Muscle of leg (tissue), 11 donors: ENCODE measurements around the gene LTBP4. TPM values are rescaled to one million over a fixed set of nuclear protein-coding genes. Genes with fewer than 3 reads are reported as not detected.
"Not testable (repeated sequence)": the region's sequence is repeated elsewhere in the genome, so short reads cannot be mapped to it uniquely, and the experiment has no call there.

Experiments used
- DNase-seq: peaks from one replicate; pipeline ENCODE4 v3.0.0; 2013
- H3K27ac ChIP-seq: one replicate; pipeline ENCODE4 v1.5.1; 2013; ENCODE audit warnings: mild to moderate bottlenecking, low read length, control low read depth
- H3K27me3 ChIP-seq: one replicate; pipeline ENCODE4 v1.6.1; 2013; ENCODE audit warnings: low read length; ENCODE audit not compliant: control insufficient read depth, insufficient read depth
- H3K36me3 ChIP-seq: one replicate; pipeline ENCODE4 v1.6.1; 2013; ENCODE audit warnings: low read length; ENCODE audit not compliant: control insufficient read depth, insufficient read depth
- H3K4me1 ChIP-seq: one replicate; pipeline ENCODE4 v1.6.1; 2013; ENCODE audit warnings: low read length; ENCODE audit not compliant: control insufficient read depth, insufficient read depth
- H3K4me3 ChIP-seq: one replicate; pipeline ENCODE4 v1.5.1; 2013; ENCODE audit warnings: low read length, control low read depth
- H3K9me3 ChIP-seq: replicated peaks from 2 replicates; pipeline ENCODE4 v1.6.1; 2013; ENCODE audit warnings: low read depth, low read length; ENCODE audit not compliant: control insufficient read depth
- WGBS: methylation state at CpG from one replicate; pipeline ENCODE4 v1.1.5; 2013; ENCODE audit warnings: missing lambda C conversion rate; ENCODE audit not compliant: insufficient coverage; 5-methylcytosine and 5-hydroxymethylcytosine counted together
- polyA plus RNA-seq, 8 donors: library from polyadenylated mRNA; unstranded; fragments of 120-200 nt; gene quantifications; one replicate each; pipeline versions ENCODE4 v1.2.1 to v1.2.3, GENCODE V29; 2013; ENCODE audit warnings: inconsistent platforms in 1 of 8, low replicate concordance in 1 of 8; ENCODE audit not compliant: insufficient read length in 8 of 8, insufficient read depth in 1 of 8
- total RNA-seq: library from RNA; stranded (reverse); fragments of 120-200 nt; gene quantifications from one replicate; pipeline ENCODE4 v1.2.4, GENCODE V29; 2013

The LTBP4 gene
- total and polyA plus RNA-seq, 9 donors = 69.6 to 383 (median 308) TPM

GRCh38 chr19:40642757-40643305 lies 41.7 kb downstream of the LTBP4 start:
- DNase-seq = peak; percentile 63
- no peaks in the 10 kb centered on the region for H3K9me3 ChIP-seq
- H3K4me1 ChIP-seq = peaks cover 22% of the 10 kb centered on the region
- no peaks in the 10 kb centered on the region for H3K36me3 ChIP-seq
- no peaks in the 10 kb centered on the region for H3K27me3 ChIP-seq
- WGBS = no CpG with 5 or more reads among the region's 8 CpGs
- no peak overlapping the region for H3K27ac ChIP-seq
- no peak overlapping the region for H3K4me3 ChIP-seq

GRCh38 chr19:40646743-40647254 lies 45.6 kb downstream of the LTBP4 start:
- peak; percentile 62 for DNase-seq
- peak overlapping the region; percentile 67 for H3K27ac ChIP-seq
- WGBS = 0% methylated on average over 1 of the region's 5 CpGs
- H3K27me3 ChIP-seq = peaks cover 2% of the 10 kb centered on the region
- peaks cover 22% of the 10 kb centered on the region for H3K4me1 ChIP-seq
- no peaks in the 10 kb centered on the region for H3K9me3 ChIP-seq
- no peaks in the 10 kb centered on the region for H3K36me3 ChIP-seq
- no peak overlapping the region for H3K4me3 ChIP-seq

- H3K36me3 ChIP-seq, H3K27me3 ChIP-seq, H3K9me3 ChIP-seq, H3K4me3 ChIP-seq, DNase-seq: not testable (repeated sequence)
- 79% methylated on average over 4 of the region's 9 CpGs for WGBS
- Histone ChIP-seq H3K27ac (peak overlapping the region; percentile 32), H3K4me1 (peaks cover 22% of the 10 kb centered on the region)
Observed at GRCh38 chr19:40649903-40650675, 48.9 kb downstream of the LTBP4 start.

- Histone ChIP-seq H3K36me3 (no peaks in the 10 kb centered on the region), H3K4me3 (no peak overlapping the region), H3K4me1 (peaks cover 19% of the 10 kb centered on the region), H3K9me3 (no peaks in the 10 kb centered on the region), H3K27ac (peak overlapping the region; percentile 32), H3K27me3 (peaks cover 2% of the 10 kb centered on the region)
- peak; percentile 82 for DNase-seq
- 83% methylated on average over 8 of the region's 8 CpGs for WGBS
Observed at GRCh38 chr19:40650749-40651305, 49.7 kb downstream of the LTBP4 start.

GRCh38 chr19:40652303-40652702 lies 51.1 kb downstream of the LTBP4 start:
- H3K4me3 ChIP-seq, H3K27me3 ChIP-seq, H3K27ac ChIP-seq, DNase-seq, H3K36me3 ChIP-seq, H3K9me3 ChIP-seq, H3K4me1 ChIP-seq: not testable (repeated sequence)
- 93% methylated on average over 7 of the region's 11 CpGs for WGBS

- not testable (repeated sequence) for H3K9me3 ChIP-seq, H3K4me3 ChIP-seq, H3K4me1 ChIP-seq, H3K27me3 ChIP-seq, H3K27ac ChIP-seq, H3K36me3 ChIP-seq, DNase-seq
- WGBS = 86% methylated on average over 1 of the region's 7 CpGs
Observed at GRCh38 chr19:40655684-40656083, 54.5 kb downstream of the LTBP4 start.

- Histone ChIP-seq H3K4me3 (no peak overlapping the region), H3K27ac (no peak overlapping the region), H3K36me3 (no peaks in the 10 kb centered on the region), H3K9me3 (no peaks in the 10 kb centered on the region), H3K27me3 (peaks cover 5% of the 10 kb centered on the region), H3K4me1 (peaks cover under 1% of the 10 kb centered on the region)
- 80% methylated on average over 2 of the region's 8 CpGs for WGBS
- DNase-seq = no peak
Observed at GRCh38 chr19:40658031-40658430, 56.9 kb downstream of the LTBP4 start.

GRCh38 chr19:40659116-40659515 lies 57.9 kb downstream of the LTBP4 start:
- Histone ChIP-seq H3K36me3 (no peaks in the 10 kb centered on the region), H3K4me1 (peaks cover 10% of the 10 kb centered on the region), H3K27ac (no peak overlapping the region), H3K4me3 (no peak overlapping the region), H3K27me3 (peaks cover 5% of the 10 kb centered on the region), H3K9me3 (no peaks in the 10 kb centered on the region)
- WGBS = 79% methylated on average over 2 of the region's 5 CpGs
- no peak for DNase-seq

GRCh38 chr19:40659566-40659965 lies 58.4 kb downstream of the LTBP4 start:
- WGBS = 70% methylated on average over 7 of the region's 11 CpGs
- Histone ChIP-seq H3K9me3 (no peaks in the 10 kb centered on the region), H3K27me3 (peaks cover 5% of the 10 kb centered on the region), H3K4me3 (no peak overlapping the region), H3K27ac (no peak overlapping the region), H3K36me3 (no peaks in the 10 kb centered on the region), H3K4me1 (peaks cover 10% of the 10 kb centered on the region)
- no peak for DNase-seq

- Histone ChIP-seq H3K9me3 (no peaks in the 10 kb centered on the region), H3K27ac (no peak overlapping the region), H3K4me1 (peaks cover 10% of the 10 kb centered on the region), H3K4me3 (no peak overlapping the region), H3K27me3 (peaks cover 3% of the 10 kb centered on the region), H3K36me3 (peaks cover 2% of the 10 kb centered on the region)
- DNase-seq = no peak
- WGBS = no CpG with 5 or more reads among the region's 1 CpG
Observed at GRCh38 chr19:40661616-40662015, 60.4 kb downstream of the LTBP4 start.
